ENCODE results near the gene ANGPTL5.
A peak's percentile ranks its signal among the peaks of the same experiment; 100 is the strongest.

The ANGPTL5 gene

GRCh38 chr11:101885631-101886030 lies 30.7 kb downstream of the ANGPTL5 start:
- Mint-ChIP-seq H3K4me1 (no peaks in the 10 kb centered on the region), H3K27ac (no peak overlapping the region), H3K4me3 (no peak overlapping the region), H3K9me3 (no peaks in the 10 kb centered on the region), H3K36me3 (ENCODE audit: low read depth) (no peaks in the 10 kb centered on the region), H3K27me3 (ENCODE audit: low read depth) (no peaks in the 10 kb centered on the region)
- TF ChIP-seq, protein P1, sequence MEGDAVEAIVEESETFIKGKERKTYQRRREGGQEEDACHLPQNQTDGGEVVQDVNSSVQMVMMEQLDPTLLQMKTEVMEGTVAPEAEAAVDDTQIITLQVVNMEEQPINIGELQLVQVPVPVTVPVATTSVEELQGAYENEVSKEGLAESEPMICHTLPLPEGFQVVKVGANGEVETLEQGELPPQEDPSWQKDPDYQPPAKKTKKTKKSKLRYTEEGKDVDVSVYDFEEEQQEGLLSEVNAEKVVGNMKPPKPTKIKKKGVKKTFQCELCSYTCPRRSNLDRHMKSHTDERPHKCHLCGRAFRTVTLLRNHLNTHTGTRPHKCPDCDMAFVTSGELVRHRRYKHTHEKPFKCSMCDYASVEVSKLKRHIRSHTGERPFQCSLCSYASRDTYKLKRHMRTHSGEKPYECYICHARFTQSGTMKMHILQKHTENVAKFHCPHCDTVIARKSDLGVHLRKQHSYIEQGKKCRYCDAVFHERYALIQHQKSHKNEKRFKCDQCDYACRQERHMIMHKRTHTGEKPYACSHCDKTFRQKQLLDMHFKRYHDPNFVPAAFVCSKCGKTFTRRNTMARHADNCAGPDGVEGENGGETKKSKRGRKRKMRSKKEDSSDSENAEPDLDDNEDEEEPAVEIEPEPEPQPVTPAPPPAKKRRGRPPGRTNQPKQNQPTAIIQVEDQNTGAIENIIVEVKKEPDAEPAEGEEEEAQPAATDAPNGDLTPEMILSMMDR (IDR thresholded peaks at IDR 0.05; ENCODE audit: unreplicated experiment in 3 of 3), result no peak

DNA sequence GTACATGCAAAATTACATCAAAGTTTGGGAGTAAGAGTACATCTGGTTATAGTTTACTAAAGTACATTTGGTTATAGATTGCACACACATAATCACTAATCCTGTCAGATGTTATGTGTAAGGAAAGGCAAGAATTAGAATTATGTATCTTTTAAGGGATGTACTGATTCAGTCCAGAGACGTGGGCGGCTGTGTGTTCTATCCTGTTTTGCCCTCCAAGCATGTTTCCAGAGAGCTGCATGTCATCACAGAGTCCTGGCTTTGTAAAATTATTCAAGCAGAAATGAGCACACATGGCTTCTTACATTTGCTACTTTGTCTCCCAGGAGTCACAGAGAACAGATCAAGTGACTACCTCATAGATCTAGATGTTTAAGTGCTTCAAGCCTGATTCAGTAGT lies 34.7 kb downstream of the ANGPTL5 start:
- TF ChIP-seq, protein P1 (IDR thresholded peaks at IDR 0.05; ENCODE audit: unreplicated experiment in 3 of 3), result no peak
- no peak overlapping the region for H3K4me3 Mint-ChIP-seq
- no peak overlapping the region for H3K27ac Mint-ChIP-seq
- no peaks in the 10 kb centered on the region for H3K4me1 Mint-ChIP-seq
- no peaks in the 10 kb centered on the region for H3K9me3 Mint-ChIP-seq
- H3K27me3 Mint-ChIP-seq (ENCODE audit: low read depth), result no peaks in the 10 kb centered on the region
- H3K36me3 Mint-ChIP-seq (ENCODE audit: low read depth), result no peaks in the 10 kb centered on the region

GRCh38 chr11:101880222-101880621 lies 36.1 kb downstream of the ANGPTL5 start:
- Mint-ChIP-seq H3K9me3 (no peaks in the 10 kb centered on the region), H3K4me1 (no peaks in the 10 kb centered on the region), H3K27me3 (ENCODE audit: low read depth) (no peaks in the 10 kb centered on the region), H3K36me3 (ENCODE audit: low read depth) (no peaks in the 10 kb centered on the region), H3K27ac (peak overlapping the region in 2 of 3 experiments; percentile 59 to 80), H3K4me3 (no peak overlapping the region)
- TF ChIP-seq, protein P1 (IDR thresholded peaks at IDR 0.05; ENCODE audit: unreplicated experiment in 3 of 3), result peak in 2 of 3 experiments; percentile 17 to 23

- H3K27ac Mint-ChIP-seq, result no peak overlapping the region
- no peak overlapping the region for H3K4me3 Mint-ChIP-seq
- no peaks in the 10 kb centered on the region for H3K27me3 Mint-ChIP-seq (ENCODE audit: low read depth)
- TF ChIP-seq, protein P1 (IDR thresholded peaks at IDR 0.05; ENCODE audit: unreplicated experiment in 3 of 3), result no peak
- H3K9me3 Mint-ChIP-seq, result no peaks in the 10 kb centered on the region
- no peaks in the 10 kb centered on the region for H3K4me1 Mint-ChIP-seq
- H3K36me3 Mint-ChIP-seq (ENCODE audit: low read depth), result no peaks in the 10 kb centered on the region
These were observed 44.0 kb downstream of the ANGPTL5 start for GRCh38 chr11:101872171-101872882.

DNA sequence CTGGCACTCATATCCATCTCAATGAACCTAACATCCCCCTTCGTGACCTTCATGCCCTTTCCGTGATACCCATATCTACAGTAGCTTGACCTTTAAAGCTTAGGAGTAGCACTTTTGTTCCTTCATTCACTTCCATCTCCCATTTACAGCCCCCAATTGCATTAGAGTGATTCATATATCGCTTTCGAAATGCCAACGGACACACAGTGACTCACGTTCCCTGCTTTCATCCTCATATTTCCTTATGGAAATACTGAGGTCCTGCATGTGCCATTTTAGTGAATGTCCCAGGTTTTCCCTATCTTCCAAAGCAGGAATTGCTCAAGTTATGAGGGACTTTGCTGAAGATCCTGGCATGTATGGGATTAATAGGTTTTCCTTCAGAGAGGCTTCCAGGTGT lies 45.8 kb downstream of the ANGPTL5 start:
- no peaks in the 10 kb centered on the region for H3K27me3 Mint-ChIP-seq (ENCODE audit: low read depth)
- TF ChIP-seq, protein P1 (IDR thresholded peaks at IDR 0.05; ENCODE audit: unreplicated experiment in 3 of 3), result no peak
- H3K9me3 Mint-ChIP-seq, result no peaks in the 10 kb centered on the region
- H3K4me3 Mint-ChIP-seq, result no peak overlapping the region
- no peaks in the 10 kb centered on the region for H3K36me3 Mint-ChIP-seq (ENCODE audit: low read depth)
- no peak overlapping the region for H3K27ac Mint-ChIP-seq
- H3K4me1 Mint-ChIP-seq, result no peaks in the 10 kb centered on the region

- Mint-ChIP-seq H3K9me3 (peaks cover 5% of the 10 kb centered on the region), H3K27ac (peak overlapping the region in 1 of 3 experiments; percentile 72), H3K36me3 (ENCODE audit: low read depth) (no peaks in the 10 kb centered on the region), H3K4me3 (no peak overlapping the region), H3K4me1 (no peaks in the 10 kb centered on the region), H3K27me3 (ENCODE audit: low read depth) (no peaks in the 10 kb centered on the region)
- TF ChIP-seq, protein P1 (IDR thresholded peaks at IDR 0.05; ENCODE audit: unreplicated experiment in 3 of 3), result no peak
These were observed 48.4 kb downstream of the ANGPTL5 start for GRCh38 chr11:101867951-101868350.
